H1 (cell line): ENCODE measurements around the gene USP26. TPM values are rescaled to one million over a fixed set of nuclear protein-coding genes. Genes with fewer than 3 reads are reported as not detected.

Source experiments
- CTCF ChIA-PET: fragments of 300-600 bp; sonication (Branson Sonifier 250); formaldehyde crosslinking; loops from one replicate; lab custom pipeline; 2021; ENCODE audit not compliant: partially characterized antibody; lab: Charles Lee
- POLR2A ChIA-PET: fragments of 300-600 bp; sonication (Branson Sonifier 250); formaldehyde crosslinking; loops from one replicate; lab custom pipeline; 2021; ENCODE audit warnings: inconsistent platforms; ENCODE audit not compliant: partially characterized antibody; lab: Charles Lee
- DNase-seq, 2 experiments: peaks; one replicate each; pipeline versions ENCODE4 v3.0.0 to v3.0.0-alpha.2; 2010 to 2022; ENCODE audit warnings: low spot score in 2 of 2, low read depth in 1 of 2, mixed read lengths in 1 of 2
- FAIRE-seq: peaks from 2 replicates; lab custom pipeline; 2011; peaks lifted over from hg19 to GRCh38; lab: Jason Lieb, UNC
- H2AFZ ChIP-seq: 2 replicates; pipeline ENCODE4 v1.8.1; 2012; ENCODE audit warnings: low read length, inconsistent platforms
- H2AK5ac ChIP-seq: 2 replicates; pipeline ENCODE4 v1.6.1; 2013; ENCODE audit warnings: low read depth, low read length
- H2BK120ac ChIP-seq: replicated peaks from 2 replicates; pipeline ENCODE3; 2013; ENCODE audit warnings: low read depth, low read length, inconsistent platforms
- H2BK12ac ChIP-seq: 2 replicates; pipeline ENCODE4 v1.6.1; 2013; ENCODE audit warnings: low read depth, low read length
- H2BK15ac ChIP-seq: 2 replicates; pipeline ENCODE4 v1.6.1; 2013; ENCODE audit warnings: low read length
- H2BK20ac ChIP-seq: 2 replicates; pipeline ENCODE4 v1.6.1; 2013; ENCODE audit warnings: low read length
- H2BK5ac ChIP-seq: 2 replicates; pipeline ENCODE4 v1.6.1; 2013; ENCODE audit warnings: low read depth, low read length
- H3K14ac ChIP-seq: 2 replicates; pipeline ENCODE4 v1.6.1; 2013; ENCODE audit warnings: inconsistent platforms; ENCODE audit not compliant: insufficient read length
- H3K18ac ChIP-seq: 2 replicates; pipeline ENCODE4 v1.6.1; 2013; ENCODE audit warnings: low read length; ENCODE audit errors: extremely low read depth
- H3K23ac ChIP-seq: 2 replicates; pipeline ENCODE4 v1.6.1; 2013; ENCODE audit warnings: inconsistent platforms; ENCODE audit not compliant: insufficient read length
- H3K23me2 ChIP-seq: 2 replicates; pipeline ENCODE4 v1.6.1; 2013; ENCODE audit warnings: low read depth, low read length
- H3K27ac ChIP-seq: 2 replicates; pipeline ENCODE4 v1.6.1; 2011; ENCODE audit warnings: low read depth, low read length, inconsistent platforms
- H3K27me3 ChIP-seq, 4 experiments: replicated peaks in 1 of 4; 1 replicate in 1 of 4; 2 replicates in 3 of 4; pipeline versions ENCODE4 v1.6.1 to v1.8.1; 2011 to 2013; ENCODE audit warnings: low read length in 3 of 4, mild to moderate bottlenecking in 3 of 4, inconsistent platforms in 2 of 4, mixed read lengths in 2 of 4, moderate library complexity in 1 of 4; ENCODE audit not compliant: control insufficient read depth in 3 of 4, insufficient read depth in 3 of 4; ENCODE audit errors: extremely low read depth in 1 of 4
- H3K36me3 ChIP-seq, 4 experiments: 2 replicates each; pipeline versions ENCODE4 v1.6.1 to v1.8.1; 2011 to 2013; ENCODE audit warnings: mild to moderate bottlenecking in 4 of 4, low read length in 3 of 4, moderate library complexity in 2 of 4, control low read depth in 1 of 4, inconsistent platforms in 1 of 4; ENCODE audit not compliant: insufficient read depth in 4 of 4, control insufficient read depth in 2 of 4
- H3K4ac ChIP-seq: replicated peaks from 2 replicates; pipeline ENCODE3; 2013; ENCODE audit warnings: low read length, low read depth, mixed read lengths, inconsistent platforms; ENCODE audit not compliant: insufficient read length
- H3K4me1 ChIP-seq, 4 experiments: replicated peaks in 1 of 4; 1 replicate in 1 of 4; 2 replicates in 3 of 4; pipeline versions ENCODE4 v1.6.1 to v1.8.1; 2011 to 2013; ENCODE audit warnings: low read length in 3 of 4, inconsistent platforms in 2 of 4, mixed read lengths in 1 of 4; ENCODE audit not compliant: insufficient read depth in 4 of 4, control insufficient read depth in 3 of 4
- H3K4me2 ChIP-seq, 2 experiments: 2 replicates each; pipeline versions ENCODE4 v1.6.1 to v1.8.1; 2011 to 2013; ENCODE audit warnings: low read depth in 2 of 2, low read length in 2 of 2, control low read depth in 1 of 2, inconsistent platforms in 1 of 2, mild to moderate bottlenecking in 1 of 2; ENCODE audit not compliant: insufficient read depth in 1 of 2
- H3K4me3 ChIP-seq, 4 experiments: fragments of 200-600, 300-600 bp in 1 of 4; sonication (generic), shearing (Covaris generic), sonication (Bioruptor Twin) in 1 of 4; 2 replicates each; pipeline versions ENCODE4 v1.5.1 to v1.8.1; 2011 to 2016; ENCODE audit warnings: low read length in 4 of 4, low read depth in 3 of 4, control low read depth in 2 of 4, inconsistent platforms in 2 of 4, mild to moderate bottlenecking in 2 of 4, mixed read lengths in 1 of 4, moderate library complexity in 1 of 4; ENCODE audit not compliant: insufficient read depth in 2 of 4; ENCODE audit errors: extremely low read depth in 1 of 4
- H3K56ac ChIP-seq: replicated peaks from 2 replicates; pipeline ENCODE3; 2013; ENCODE audit warnings: low read depth, mild to moderate bottlenecking, mixed read lengths, low read length, inconsistent platforms; ENCODE audit not compliant: insufficient read length
- H3K79me1 ChIP-seq: 2 replicates; pipeline ENCODE4 v1.6.1; 2013; ENCODE audit warnings: low read depth, low read length, control low read depth
- H3K79me2 ChIP-seq, 2 experiments: 2 replicates each; pipeline versions ENCODE4 v1.6.1 to v1.8.1; 2012 to 2013; ENCODE audit warnings: low read length in 2 of 2, mild to moderate bottlenecking in 2 of 2, inconsistent platforms in 1 of 2; ENCODE audit not compliant: insufficient read depth in 2 of 2, control insufficient read depth in 1 of 2
- H3K9ac ChIP-seq, 4 experiments: replicated peaks in 1 of 4; 1 replicate in 1 of 4; 2 replicates in 3 of 4; pipeline versions ENCODE4 v1.6.1 to v1.8.1; 2011 to 2013; ENCODE audit warnings: low read depth in 3 of 4, low read length in 3 of 4, control low read depth in 2 of 4, mild to moderate bottlenecking in 2 of 4, moderate library complexity in 2 of 4, inconsistent platforms in 1 of 4; ENCODE audit errors: extremely low read depth in 1 of 4
- H3K9me3 ChIP-seq, 2 experiments: 2 replicates each; pipeline versions ENCODE4 v1.6.1 to v1.8.1; 2012 to 2013; ENCODE audit warnings: mild to moderate bottlenecking in 2 of 2, moderate library complexity in 2 of 2, control low read depth in 1 of 2, inconsistent platforms in 1 of 2, low read depth in 1 of 2, low read length in 1 of 2, mixed read lengths in 1 of 2; ENCODE audit not compliant: insufficient read depth in 2 of 2
- H4K20me1 ChIP-seq, 2 experiments: replicated peaks in 1 of 2; 2 replicates each; pipeline versions ENCODE3 to v1.8.1; 2011 to 2013; ENCODE audit warnings: inconsistent platforms in 2 of 2, low read length in 2 of 2, mild to moderate bottlenecking in 1 of 2; ENCODE audit not compliant: insufficient read depth in 2 of 2, control insufficient read depth in 1 of 2
- H4K5ac ChIP-seq: 2 replicates; pipeline ENCODE4 v1.6.1; 2013; ENCODE audit warnings: low read length, low read depth, mixed read lengths, inconsistent platforms; ENCODE audit not compliant: insufficient read length
- H4K8ac ChIP-seq: 2 replicates; pipeline ENCODE4 v1.8.0; 2013; ENCODE audit warnings: mild to moderate bottlenecking, moderate library complexity, low read length, inconsistent platforms; ENCODE audit not compliant: insufficient read depth; ENCODE audit errors: extremely low read depth
- H4K91ac ChIP-seq: replicated peaks from 2 replicates; pipeline ENCODE3; 2013; ENCODE audit warnings: low read length, mixed read lengths, inconsistent platforms; ENCODE audit not compliant: insufficient read length
- CBX5 ChIP-seq: fragments of 300-800, 300-1000 bp; sonication (generic); IDR thresholded peaks from 2 replicates; pipeline ENCODE4 v1.7.1; 2016; ENCODE audit warnings: antibody characterized with exemption, low read length, low read depth
- CHD1 ChIP-seq: IDR thresholded peaks from 2 replicates; pipeline ENCODE4 v1.6.1; 2012; ENCODE audit warnings: low read depth, low read length, improper control_type of control experiment
- CHD2 ChIP-seq: IDR thresholded peaks from 2 replicates; pipeline ENCODE4 v1.6.1; 2012; ENCODE audit warnings: low read length, improper control_type of control experiment
- CTBP2 ChIP-seq: IDR thresholded peaks from 2 replicates; pipeline ENCODE4 v1.7.0; 2011; ENCODE audit warnings: borderline replicate concordance, mild to moderate bottlenecking, moderate library complexity, mixed read lengths, low read length; ENCODE audit not compliant: insufficient read depth, insufficient read length
- EGR1 ChIP-seq: IDR thresholded peaks from 2 replicates; pipeline ENCODE4 v1.6.1; 2011; ENCODE audit warnings: low read depth, low read length, borderline replicate concordance
- EZH2 ChIP-seq: fragments of 200-600 bp; sonication (generic); IDR thresholded peaks from 2 replicates; pipeline ENCODE4 v1.7.1; 2012; ENCODE audit warnings: low read depth, mild to moderate bottlenecking, moderate library complexity, low read length, inconsistent platforms; ENCODE audit not compliant: severe bottlenecking
- KDM4A ChIP-seq: IDR thresholded peaks from one replicate; pipeline ENCODE4 v1.7.1; 2012; ENCODE audit warnings: low read depth, mild to moderate bottlenecking, moderate library complexity, low read length, inconsistent platforms; ENCODE audit not compliant: severe bottlenecking
- POLR2A ChIP-seq, 2 experiments: IDR thresholded peaks; 1 replicate in 1 of 2; 2 replicates in 1 of 2; pipeline ENCODE4 v1.6.1; 2011; ENCODE audit warnings: low read depth in 2 of 2, low read length in 2 of 2, mild to moderate bottlenecking in 2 of 2; ENCODE audit errors: control extremely low read depth in 1 of 2
- SIRT6 ChIP-seq: IDR thresholded peaks from one replicate; pipeline ENCODE4 v1.7.1; 2012; ENCODE audit warnings: low read length, inconsistent platforms
- SP4 ChIP-seq: IDR thresholded peaks from 2 replicates; pipeline ENCODE4 v1.6.1; 2012; ENCODE audit warnings: low read length, inconsistent platforms
- SUZ12 ChIP-seq: fragments of 200-600 bp; sonication (generic); IDR thresholded peaks from 2 replicates; pipeline ENCODE4 v1.6.1; 2012; ENCODE audit warnings: mild to moderate bottlenecking, inconsistent platforms, low read length, moderate library complexity, mixed read lengths
- TCF12 ChIP-seq: IDR thresholded peaks from 2 replicates; pipeline ENCODE4 v1.6.1; 2011; ENCODE audit warnings: low read depth, mild to moderate bottlenecking, low read length
- YY1 ChIP-seq: IDR thresholded peaks from 2 replicates; pipeline ENCODE4 v1.6.1; 2011; ENCODE audit warnings: low read depth, mild to moderate bottlenecking, low read length
- WGBS, 2 experiments: shearing (Covaris generic) in 1 of 2; methylation state at CpG; one replicate each; pipeline versions ENCODE4 v1.1.6 to v1.1.7; 2013 to 2015; ENCODE audit warnings: low lambda C conversion rate in 2 of 2, mixed read lengths in 2 of 2, inconsistent platforms in 1 of 2, low coverage in 1 of 2, missing lambda C conversion rate in 1 of 2; ENCODE audit not compliant: insufficient replicate concordance in 2 of 2, insufficient coverage in 1 of 2, insufficient read length in 1 of 2; ENCODE audit errors: extremely low coverage in 1 of 2, missing lambda C conversion rate in 1 of 2; 5-methylcytosine and 5-hydroxymethylcytosine counted together
- polyA plus RNA-seq, 7 experiments: library from polyadenylated mRNA; depleted of rRNA in 3 of 7; stranded (reverse) in 5 of 7; unstranded in 2 of 7; fragments of >200 nt in 5 of 7; fragments of 200-250 nt in 2 of 7; gene quantifications; 1 replicate in 5 of 7; 2 replicates in 1 of 7; 4 replicates in 1 of 7; pipeline versions ENCODE4 v1.2.1 to v1.2.3, GENCODE V29; 2011 to 2013; ENCODE audit warnings: missing spikeins in 2 of 7, mixed read lengths in 2 of 7
- total RNA-seq: library from RNA; stranded (reverse); fragmentation: NEBNext Ultra II Directional; extraction: Animal tissue kit (Norgen Biotek cat#: 25700); gene quantifications from 2 replicates; pipeline ENCODE4 v1.2.1, GENCODE V29; 2021
- TF ChIP-seq, protein P1 (sequence below): IDR thresholded peaks from 2 replicates; pipeline ENCODE4 v1.6.1; 2012; ENCODE audit warnings: low read length, inconsistent platforms

Gene USP26
- total and polyA plus RNA-seq, 2 of the 8 experiments (the other 6 are each of a cell fraction or from before 2014, with no cell fraction given): not detected

DNA sequence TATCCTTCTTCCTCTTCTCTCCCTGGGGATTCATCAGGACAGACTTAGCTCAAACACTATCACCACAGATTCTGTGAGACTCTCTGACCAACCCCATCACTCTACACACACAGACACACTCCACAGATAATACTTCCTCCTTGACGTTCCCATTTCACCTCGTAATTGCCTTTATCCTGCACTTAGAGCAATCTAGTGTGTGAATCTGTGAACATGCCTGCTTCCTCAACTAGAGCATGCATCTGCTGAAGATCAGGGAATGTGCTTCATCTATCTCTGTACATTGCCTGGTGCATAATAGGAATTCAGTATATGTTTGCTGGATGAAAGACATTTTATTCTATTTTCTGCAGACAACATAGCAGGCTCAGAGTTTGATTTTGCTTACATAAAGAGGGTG lies 113.4 kb downstream of the USP26 start:
- H4K20me1 ChIP-seq: no peaks in the 10 kb centered on the region
- no peaks in the 10 kb centered on the region for H3K79me2 ChIP-seq
- H3K27ac ChIP-seq: no peak overlapping the region
- no peak overlapping the region for H2BK120ac ChIP-seq
- H4K8ac ChIP-seq: no peak overlapping the region
- H4K5ac ChIP-seq: no peak overlapping the region
- H2AK5ac ChIP-seq: no peak overlapping the region
- no peak overlapping the region for H4K91ac ChIP-seq
- H3K4me3 ChIP-seq: no peak overlapping the region
- H2BK5ac ChIP-seq: no peak overlapping the region
- H3K9me3 ChIP-seq: no peaks in the 10 kb centered on the region
- H3K18ac ChIP-seq: no peak overlapping the region
- H3K36me3 ChIP-seq: no peaks in the 10 kb centered on the region
- WGBS, 2 experiments: 81% methylated on average over 2 of the region's 2 CpGs; no CpG with 5 or more reads in 1 of the 2 experiments
- H3K56ac ChIP-seq: no peak overlapping the region
- no peak overlapping the region for H3K4me2 ChIP-seq
- H3K9ac ChIP-seq: no peak overlapping the region
- ChIA-PET POLR2A (no interaction called here), CTCF (interaction anchor here (0.7 to 1.3 kb wide), 3 partner anchors 22 to 243 kb away, joined by 3 to 4 read pairs (median 3); no protein-coding TSS in a partner anchor)
- no peak overlapping the region for H3K14ac ChIP-seq
- FAIRE-seq: no peak
- H3K27me3 ChIP-seq: no peaks in the 10 kb centered on the region
- H2BK12ac ChIP-seq: no peak overlapping the region
- H2BK15ac ChIP-seq: no peak overlapping the region
- H3K79me1 ChIP-seq: no peaks in the 10 kb centered on the region
- H2BK20ac ChIP-seq: no peak overlapping the region
- H3K4ac ChIP-seq: no peak overlapping the region
- H3K23ac ChIP-seq: no peak overlapping the region
- no peaks in the 10 kb centered on the region for H3K23me2 ChIP-seq
- no peak overlapping the region for H2AFZ ChIP-seq
- peaks cover 0 to 3% (median 0%) of the 10 kb centered on the region in 4 experiments; a peak in 2 of 7 replicates for H3K4me1 ChIP-seq
- DNase-seq: no peak
- TF ChIP-seq SUZ12 (no peak), EGR1 (no peak), CHD2 (no peak), SIRT6 (no peak), EZH2 (no peak), CTBP2 (no peak), CHD1 (no peak), YY1 (no peak), KDM4A (no peak), POLR2A (IDR thresholded peaks at IDR 0.05; ENCODE audit: control extremely low read depth in 1 of 2, low read depth in 2 of 2, low read length in 2 of 2) (no peak), TCF12 (no peak), SP4 (no peak), CBX5 (no peak)
- TF ChIP-seq, protein P1, sequence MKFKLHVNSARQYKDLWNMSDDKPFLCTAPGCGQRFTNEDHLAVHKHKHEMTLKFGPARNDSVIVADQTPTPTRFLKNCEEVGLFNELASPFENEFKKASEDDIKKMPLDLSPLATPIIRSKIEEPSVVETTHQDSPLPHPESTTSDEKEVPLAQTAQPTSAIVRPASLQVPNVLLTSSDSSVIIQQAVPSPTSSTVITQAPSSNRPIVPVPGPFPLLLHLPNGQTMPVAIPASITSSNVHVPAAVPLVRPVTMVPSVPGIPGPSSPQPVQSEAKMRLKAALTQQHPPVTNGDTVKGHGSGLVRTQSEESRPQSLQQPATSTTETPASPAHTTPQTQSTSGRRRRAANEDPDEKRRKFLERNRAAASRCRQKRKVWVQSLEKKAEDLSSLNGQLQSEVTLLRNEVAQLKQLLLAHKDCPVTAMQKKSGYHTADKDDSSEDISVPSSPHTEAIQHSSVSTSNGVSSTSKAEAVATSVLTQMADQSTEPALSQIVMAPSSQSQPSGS: no peak
